Liver (tissue), 9 donors: ENCODE data around the gene CSNK2B. TPM values are rescaled to one million over a fixed set of nuclear protein-coding genes. Genes with fewer than 3 reads are reported as not detected.

ENCODE experiments used
- DNase-seq: peaks from one replicate; pipeline ENCODE4 v3.0.0-alpha.2; 2017; ENCODE audit warnings: low spot score
- H3K27ac ChIP-seq, 2 donors: one replicate each; pipeline ENCODE4 v1.7.0; 2013; ENCODE audit warnings: inconsistent platforms in 2 of 2, low read length in 2 of 2, control low read depth in 1 of 2, low read depth in 1 of 2, mild to moderate bottlenecking in 1 of 2
- H3K27me3 ChIP-seq, 4 donors: one replicate each; pipeline versions ENCODE4 v1.6.1 to v1.7.0; 2013; ENCODE audit warnings: low read length in 3 of 4, inconsistent platforms in 1 of 4, mild to moderate bottlenecking in 1 of 4, moderate library complexity in 1 of 4; ENCODE audit not compliant: control insufficient read depth in 4 of 4, insufficient read depth in 4 of 4
- H3K36me3 ChIP-seq, 4 donors: one replicate each; pipeline versions ENCODE4 v1.6.1 to v1.7.0; 2013; ENCODE audit warnings: low read length in 3 of 4, mild to moderate bottlenecking in 3 of 4, low read depth in 1 of 4, moderate library complexity in 1 of 4; ENCODE audit not compliant: control insufficient read depth in 4 of 4, insufficient read depth in 3 of 4
- H3K4me1 ChIP-seq, 4 donors: one replicate each; pipeline versions ENCODE4 v1.6.1 to v1.7.0; 2013; ENCODE audit warnings: low read length in 3 of 4, mild to moderate bottlenecking in 3 of 4, moderate library complexity in 1 of 4; ENCODE audit not compliant: control insufficient read depth in 4 of 4, insufficient read depth in 4 of 4
- H3K4me3 ChIP-seq, 3 donors: one replicate each; pipeline versions ENCODE4 v1.6.1 to v1.7.0; 2013; ENCODE audit warnings: low read length in 3 of 3, control low read depth in 1 of 3, low read depth in 1 of 3, mild to moderate bottlenecking in 1 of 3
- H3K9ac ChIP-seq, 2 donors: one replicate each; pipeline ENCODE4 v1.7.0; 2013; ENCODE audit warnings: low read length in 2 of 2, mild to moderate bottlenecking in 2 of 2, moderate library complexity in 2 of 2, control low read depth in 1 of 2, low read depth in 1 of 2
- H3K9me3 ChIP-seq, 4 donors: one replicate each; pipeline versions ENCODE4 v1.6.1 to v1.7.0; 2013; ENCODE audit warnings: low read length in 3 of 4; ENCODE audit not compliant: control insufficient read depth in 4 of 4
- EGR1 ChIP-seq, 2 donors: IDR thresholded peaks; 2 replicates each; pipeline ENCODE4 v1.6.1; 2016 to 2018; ENCODE audit warnings: antibody characterized with exemption in 2 of 2, low read depth in 2 of 2
- FOXA2 ChIP-seq: IDR thresholded peaks from 2 replicates; pipeline ENCODE4 v1.6.1; 2016; ENCODE audit warnings: antibody characterized with exemption
- HNF4A ChIP-seq, 2 donors: conservative IDR thresholded peaks; 2 replicates each; pipeline ENCODE4 v1.6.1; 2016; ENCODE audit warnings: antibody characterized with exemption in 2 of 2, mild to moderate bottlenecking in 2 of 2
- HNF4G ChIP-seq: IDR thresholded peaks from 2 replicates; pipeline ENCODE4 v1.6.1; 2016; ENCODE audit warnings: antibody characterized with exemption
- NR2F2 ChIP-seq: IDR thresholded peaks from 2 replicates; pipeline ENCODE4 v1.6.1; 2016; ENCODE audit warnings: antibody characterized with exemption
- RAD21 ChIP-seq, 2 donors: IDR thresholded peaks; 2 replicates each; pipeline ENCODE4 v1.6.1; 2016; ENCODE audit warnings: antibody characterized with exemption in 2 of 2, mild to moderate bottlenecking in 2 of 2
- SP1 ChIP-seq: IDR thresholded peaks from 2 replicates; pipeline ENCODE4 v1.6.1; 2018; ENCODE audit warnings: antibody characterized with exemption, mild to moderate bottlenecking
- WGBS: extraction: QIAGEN DNeasy Blood & Tissue Kit; methylation state at CpG from one replicate; pipeline ENCODE4 v1.1.7; 2013; 5-methylcytosine and 5-hydroxymethylcytosine counted together
- polyA plus RNA-seq, 2 donors: library from polyadenylated mRNA; stranded (reverse) in 1 of 2; unstranded in 1 of 2; fragments of 200-250 nt in 1 of 2; fragments of >200 nt in 1 of 2; fragmentation: Nextera tagmentation in 1 of 2; extraction: Ambion mirVana in 1 of 2; gene quantifications; one replicate each; pipeline versions ENCODE4 v1.2.1 to v1.2.3, GENCODE V29; 2013 to 2015
- total RNA-seq, 2 donors: library from RNA; depleted of rRNA; stranded (reverse); fragments of >200 nt; gene quantifications; one replicate each; pipeline ENCODE4 v1.2.3, GENCODE V29; 2014
- TF ChIP-seq, protein P1 (sequence below): fragments of 150-350 bp; IDR thresholded peaks from 2 replicates; pipeline ENCODE4 v1.5.1; 2017; ENCODE audit warnings: improper control_type of control experiment, low read depth, low read length; ENCODE audit not compliant: missing input control
- TF ChIP-seq, protein P2 (sequence below): IDR thresholded peaks from 2 replicates; pipeline ENCODE4 v1.6.1; 2016; ENCODE audit warnings: antibody characterized with exemption, mild to moderate bottlenecking
- TF ChIP-seq, protein P3 (sequence below): IDR thresholded peaks from 2 replicates; pipeline ENCODE4 v1.6.1; 2016; ENCODE audit warnings: antibody characterized with exemption
- TF ChIP-seq, protein P4 (sequence below): IDR thresholded peaks from 2 replicates; pipeline ENCODE4 v1.6.1; 2016; ENCODE audit warnings: antibody characterized with exemption
- TF ChIP-seq, protein P5 (sequence below): IDR thresholded peaks from 2 replicates; pipeline ENCODE4 v1.6.1; 2016; ENCODE audit warnings: antibody characterized with exemption
- donor health status: healthy.
- donor health status: healthy.
- donor health status: healthy.
- donor health status: healthy.
- donor health status: healthy.

Gene CSNK2B
- total and polyA plus RNA-seq, 4 donors = 58.1 to 108 (median 77.0) TPM

DNA sequence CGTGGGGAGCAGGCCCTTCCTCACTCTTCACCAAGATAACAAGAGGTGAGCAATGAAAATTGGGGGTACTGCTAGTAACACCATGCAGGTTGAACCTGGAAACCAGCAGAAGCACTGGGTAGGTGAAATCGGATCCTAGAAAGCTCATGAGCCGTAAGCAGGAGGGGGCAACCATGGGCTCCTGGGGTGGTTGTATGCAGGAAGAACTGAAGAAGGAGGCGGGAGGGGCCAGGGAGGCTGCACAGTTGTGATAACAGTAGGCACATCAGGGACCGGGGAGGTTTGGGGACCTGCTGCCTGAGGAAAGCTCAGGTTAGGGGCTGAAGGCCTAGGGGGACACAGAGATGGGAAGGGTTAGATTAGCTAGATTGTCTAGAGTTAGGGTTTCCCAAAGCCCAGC lies 20.6 kb downstream of the CSNK2B start:
- 85% methylated on average over 5 of the region's 5 CpGs for WGBS
- no peak for DNase-seq
- Histone ChIP-seq H3K27ac (no peak overlapping the region), H3K27me3 (no peaks in the 10 kb centered on the region), H3K4me1 (peaks cover 0 to 9% (median 6%) of the 10 kb centered on the region in 4 donors), H3K36me3 (peaks cover 4 to 56% (median 47%) of the 10 kb centered on the region in 4 donors), H3K9ac (no peak overlapping the region), H3K4me3 (no peak overlapping the region), H3K9me3 (no peaks in the 10 kb centered on the region)
- no peak for TF ChIP-seq FOXA2
- TF ChIP-seq, protein P1, sequence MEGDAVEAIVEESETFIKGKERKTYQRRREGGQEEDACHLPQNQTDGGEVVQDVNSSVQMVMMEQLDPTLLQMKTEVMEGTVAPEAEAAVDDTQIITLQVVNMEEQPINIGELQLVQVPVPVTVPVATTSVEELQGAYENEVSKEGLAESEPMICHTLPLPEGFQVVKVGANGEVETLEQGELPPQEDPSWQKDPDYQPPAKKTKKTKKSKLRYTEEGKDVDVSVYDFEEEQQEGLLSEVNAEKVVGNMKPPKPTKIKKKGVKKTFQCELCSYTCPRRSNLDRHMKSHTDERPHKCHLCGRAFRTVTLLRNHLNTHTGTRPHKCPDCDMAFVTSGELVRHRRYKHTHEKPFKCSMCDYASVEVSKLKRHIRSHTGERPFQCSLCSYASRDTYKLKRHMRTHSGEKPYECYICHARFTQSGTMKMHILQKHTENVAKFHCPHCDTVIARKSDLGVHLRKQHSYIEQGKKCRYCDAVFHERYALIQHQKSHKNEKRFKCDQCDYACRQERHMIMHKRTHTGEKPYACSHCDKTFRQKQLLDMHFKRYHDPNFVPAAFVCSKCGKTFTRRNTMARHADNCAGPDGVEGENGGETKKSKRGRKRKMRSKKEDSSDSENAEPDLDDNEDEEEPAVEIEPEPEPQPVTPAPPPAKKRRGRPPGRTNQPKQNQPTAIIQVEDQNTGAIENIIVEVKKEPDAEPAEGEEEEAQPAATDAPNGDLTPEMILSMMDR = no peak

DNA sequence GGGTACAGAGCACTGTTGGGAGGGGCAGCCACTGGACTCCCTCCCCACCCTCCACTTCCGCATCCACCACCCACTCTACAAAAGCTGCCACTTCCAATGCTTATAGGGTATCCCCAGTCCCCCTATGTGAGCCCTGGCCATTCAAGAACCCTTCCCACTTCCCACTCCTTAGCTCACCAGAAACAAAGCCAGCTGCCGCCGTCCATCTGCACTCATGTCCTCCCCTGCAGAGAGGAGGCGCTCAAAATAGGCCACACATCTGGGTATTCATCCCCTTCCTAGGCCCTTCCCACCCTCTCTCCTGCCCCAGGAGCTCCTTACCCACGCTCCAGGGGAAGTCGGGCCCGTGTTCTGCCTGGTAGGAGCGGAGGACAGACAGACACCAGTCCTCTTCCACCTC lies 21.4 kb downstream of the CSNK2B start:
- peaks cover 0 to 7% (median 5%) of the 10 kb centered on the region in 4 donors for H3K4me1 ChIP-seq
- H3K4me3 ChIP-seq = no peak overlapping the region
- H3K36me3 ChIP-seq = peaks cover 4 to 64% (median 52%) of the 10 kb centered on the region in 4 donors
- no peak overlapping the region for H3K9ac ChIP-seq
- H3K27me3 ChIP-seq = no peaks in the 10 kb centered on the region
- H3K27ac ChIP-seq = no peak overlapping the region
- no peak for DNase-seq
- no peaks in the 10 kb centered on the region for H3K9me3 ChIP-seq
- WGBS = 84% methylated on average over 8 of the region's 8 CpGs
- TF ChIP-seq, protein P2, sequence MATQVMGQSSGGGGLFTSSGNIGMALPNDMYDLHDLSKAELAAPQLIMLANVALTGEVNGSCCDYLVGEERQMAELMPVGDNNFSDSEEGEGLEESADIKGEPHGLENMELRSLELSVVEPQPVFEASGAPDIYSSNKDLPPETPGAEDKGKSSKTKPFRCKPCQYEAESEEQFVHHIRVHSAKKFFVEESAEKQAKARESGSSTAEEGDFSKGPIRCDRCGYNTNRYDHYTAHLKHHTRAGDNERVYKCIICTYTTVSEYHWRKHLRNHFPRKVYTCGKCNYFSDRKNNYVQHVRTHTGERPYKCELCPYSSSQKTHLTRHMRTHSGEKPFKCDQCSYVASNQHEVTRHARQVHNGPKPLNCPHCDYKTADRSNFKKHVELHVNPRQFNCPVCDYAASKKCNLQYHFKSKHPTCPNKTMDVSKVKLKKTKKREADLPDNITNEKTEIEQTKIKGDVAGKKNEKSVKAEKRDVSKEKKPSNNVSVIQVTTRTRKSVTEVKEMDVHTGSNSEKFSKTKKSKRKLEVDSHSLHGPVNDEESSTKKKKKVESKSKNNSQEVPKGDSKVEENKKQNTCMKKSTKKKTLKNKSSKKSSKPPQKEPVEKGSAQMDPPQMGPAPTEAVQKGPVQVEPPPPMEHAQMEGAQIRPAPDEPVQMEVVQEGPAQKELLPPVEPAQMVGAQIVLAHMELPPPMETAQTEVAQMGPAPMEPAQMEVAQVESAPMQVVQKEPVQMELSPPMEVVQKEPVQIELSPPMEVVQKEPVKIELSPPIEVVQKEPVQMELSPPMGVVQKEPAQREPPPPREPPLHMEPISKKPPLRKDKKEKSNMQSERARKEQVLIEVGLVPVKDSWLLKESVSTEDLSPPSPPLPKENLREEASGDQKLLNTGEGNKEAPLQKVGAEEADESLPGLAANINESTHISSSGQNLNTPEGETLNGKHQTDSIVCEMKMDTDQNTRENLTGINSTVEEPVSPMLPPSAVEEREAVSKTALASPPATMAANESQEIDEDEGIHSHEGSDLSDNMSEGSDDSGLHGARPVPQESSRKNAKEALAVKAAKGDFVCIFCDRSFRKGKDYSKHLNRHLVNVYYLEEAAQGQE = no peak
- no peak for TF ChIP-seq HNF4A (conservative IDR thresholded peaks at IDR 0.05)

DNA sequence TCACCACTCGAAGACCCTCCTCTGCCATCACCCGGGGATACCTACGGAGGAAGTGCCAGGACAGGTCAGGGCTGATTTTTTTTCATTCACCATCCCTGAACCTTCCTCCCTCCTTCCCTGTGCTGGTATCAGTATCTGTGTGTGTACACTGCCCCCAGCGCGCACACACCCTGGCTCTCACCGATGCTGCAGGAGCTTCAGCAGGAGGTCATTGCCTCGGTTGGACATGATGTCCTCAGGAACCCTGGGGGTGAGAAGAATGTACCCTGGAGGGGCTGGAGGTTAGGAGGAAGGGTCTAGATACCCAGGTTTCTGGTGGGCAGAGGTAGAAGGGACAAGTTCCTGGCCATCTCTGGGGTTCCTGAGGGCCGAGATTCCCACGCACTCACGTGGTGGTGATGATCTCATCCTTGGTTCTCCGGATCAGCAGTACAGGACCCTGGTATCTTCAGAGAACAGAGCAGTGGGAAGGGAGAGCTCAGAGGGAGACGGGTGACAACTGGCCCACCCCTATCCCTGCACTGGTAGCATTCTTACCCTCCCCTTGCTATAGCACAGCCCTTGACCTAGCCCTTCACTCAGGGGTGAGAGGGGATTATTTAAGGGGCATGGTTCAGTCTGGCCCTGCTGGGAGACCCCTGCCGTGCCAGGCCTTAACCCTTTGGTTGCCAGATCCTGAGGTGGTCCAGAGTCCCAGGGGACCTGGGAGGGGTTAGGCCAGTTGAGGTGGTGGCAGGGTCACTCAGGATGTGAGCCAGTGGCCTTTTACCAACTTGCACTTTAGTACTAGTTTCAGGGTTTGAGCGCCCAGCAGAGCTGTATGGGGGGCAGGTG lies 22.2 kb downstream of the CSNK2B start:
- no peak overlapping the region for H3K9ac ChIP-seq
- H3K27me3 ChIP-seq = no peaks in the 10 kb centered on the region
- H3K4me3 ChIP-seq = no peak overlapping the region
- 91% methylated on average over 14 of the region's 14 CpGs for WGBS
- H3K4me1 ChIP-seq = peaks cover 0 to 3% (median 1%) of the 10 kb centered on the region in 4 donors
- H3K9me3 ChIP-seq = no peaks in the 10 kb centered on the region
- H3K36me3 ChIP-seq = peaks cover 4 to 71% (median 59%) of the 10 kb centered on the region in 4 donors
- DNase-seq = no peak
- no peak overlapping the region for H3K27ac ChIP-seq
- TF ChIP-seq FOXA2 (no peak), EGR1 (IDR thresholded peaks at IDR 0.05; ENCODE audit: low read depth in 2 of 2) (no peak), SP1 (no peak), HNF4G (no peak), NR2F2 (no peak), RAD21 (IDR thresholded peaks at IDR 0.05) (no peak)
- TF ChIP-seq, protein P1 = no peak
- TF ChIP-seq, protein P3, sequence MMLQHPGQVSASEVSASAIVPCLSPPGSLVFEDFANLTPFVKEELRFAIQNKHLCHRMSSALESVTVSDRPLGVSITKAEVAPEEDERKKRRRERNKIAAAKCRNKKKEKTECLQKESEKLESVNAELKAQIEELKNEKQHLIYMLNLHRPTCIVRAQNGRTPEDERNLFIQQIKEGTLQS = no peak
- TF ChIP-seq, protein P4, sequence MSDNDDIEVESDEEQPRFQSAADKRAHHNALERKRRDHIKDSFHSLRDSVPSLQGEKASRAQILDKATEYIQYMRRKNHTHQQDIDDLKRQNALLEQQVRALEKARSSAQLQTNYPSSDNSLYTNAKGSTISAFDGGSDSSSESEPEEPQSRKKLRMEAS = no peak
- TF ChIP-seq, protein P5, sequence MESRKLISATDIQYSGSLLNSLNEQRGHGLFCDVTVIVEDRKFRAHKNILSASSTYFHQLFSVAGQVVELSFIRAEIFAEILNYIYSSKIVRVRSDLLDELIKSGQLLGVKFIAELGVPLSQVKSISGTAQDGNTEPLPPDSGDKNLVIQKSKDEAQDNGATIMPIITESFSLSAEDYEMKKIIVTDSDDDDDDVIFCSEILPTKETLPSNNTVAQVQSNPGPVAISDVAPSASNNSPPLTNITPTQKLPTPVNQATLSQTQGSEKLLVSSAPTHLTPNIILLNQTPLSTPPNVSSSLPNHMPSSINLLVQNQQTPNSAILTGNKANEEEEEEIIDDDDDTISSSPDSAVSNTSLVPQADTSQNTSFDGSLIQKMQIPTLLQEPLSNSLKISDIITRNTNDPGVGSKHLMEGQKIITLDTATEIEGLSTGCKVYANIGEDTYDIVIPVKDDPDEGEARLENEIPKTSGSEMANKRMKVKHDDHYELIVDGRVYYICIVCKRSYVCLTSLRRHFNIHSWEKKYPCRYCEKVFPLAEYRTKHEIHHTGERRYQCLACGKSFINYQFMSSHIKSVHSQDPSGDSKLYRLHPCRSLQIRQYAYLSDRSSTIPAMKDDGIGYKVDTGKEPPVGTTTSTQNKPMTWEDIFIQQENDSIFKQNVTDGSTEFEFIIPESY = no peak
